ENCODE results near the gene BCR. TPM values are rescaled to one million over a fixed set of nuclear protein-coding genes. Genes with fewer than 3 reads are reported as not detected.

Gene BCR
- total RNA-seq, 2 experiments from 2014 or later, result 42.2 to 51.3 TPM

DNA sequence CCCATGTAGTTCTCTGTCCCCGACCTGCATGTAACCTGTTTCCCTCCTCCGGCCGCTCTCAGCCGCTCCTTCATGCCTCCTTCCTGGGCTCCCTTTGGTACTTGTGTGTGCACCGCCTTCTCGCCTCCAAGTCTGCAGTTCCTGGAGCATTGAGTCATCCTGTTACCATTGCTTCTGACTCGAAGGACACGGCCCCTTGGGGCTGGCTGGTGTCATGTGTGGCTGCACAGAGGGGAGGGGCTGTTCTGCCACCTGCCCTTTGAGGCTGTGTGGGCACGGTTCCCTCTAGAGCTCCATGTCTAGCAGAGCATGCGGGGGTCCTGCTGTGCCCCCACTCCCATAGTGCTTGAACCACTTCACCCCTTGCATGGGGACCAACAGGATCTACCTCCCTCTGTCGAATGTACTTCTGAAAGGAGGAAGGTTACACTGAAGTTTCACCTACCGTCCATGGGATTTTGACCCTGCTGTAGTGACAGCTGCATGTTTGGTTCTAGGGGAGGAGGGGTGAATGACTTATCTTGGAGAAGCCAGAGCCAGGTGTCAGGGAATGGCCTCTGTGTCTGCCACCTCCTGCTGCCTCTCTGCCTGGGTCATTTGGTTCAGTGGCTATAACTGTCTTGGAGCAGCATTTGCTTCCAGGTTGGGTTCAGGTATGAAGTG lies 39.6 kb downstream of the BCR start:
- H3K9me2 ChIP-seq (ENCODE audit: insufficient read depth, low read length), result no peaks in the 10 kb centered on the region
- intact Hi-C loops (cut with micrococcal nuclease; ENCODE audit: unreplicated experiment), result loop anchor here (1.0 kb wide), 3 partner anchors 12 to 49 kb away; no protein-coding TSS in a partner anchor
- ChIA-PET CTCF (ENCODE audit: unreplicated experiment) (interaction anchor here (0.6 to 2.9 kb wide), 3 partner anchors 11 to 43 kb away, joined by 3 to 8 read pairs (median 6); no protein-coding TSS in a partner anchor), POLR2A (interaction anchor here (0.6 to 2.0 kb wide), 5 partner anchors 9 to 51 kb away, joined by 3 to 8 read pairs (median 5); no protein-coding TSS in a partner anchor)
- H3K79me2 ChIP-seq (ENCODE audit: insufficient read depth, low read depth, low read length), result peaks cover 30% of the 10 kb centered on the region; the same call in 1 of the 2 replicates
- peak overlapping the region; percentile 98 for H3K4me2 ChIP-seq (ENCODE audit: low read length)
- TF ChIP-seq EZH2phosphoT487 (IDR thresholded peaks at IDR 0.05; ENCODE audit: borderline replicate concordance, low read depth, low read length), result no peak
- TF ChIP-seq, protein P1, sequence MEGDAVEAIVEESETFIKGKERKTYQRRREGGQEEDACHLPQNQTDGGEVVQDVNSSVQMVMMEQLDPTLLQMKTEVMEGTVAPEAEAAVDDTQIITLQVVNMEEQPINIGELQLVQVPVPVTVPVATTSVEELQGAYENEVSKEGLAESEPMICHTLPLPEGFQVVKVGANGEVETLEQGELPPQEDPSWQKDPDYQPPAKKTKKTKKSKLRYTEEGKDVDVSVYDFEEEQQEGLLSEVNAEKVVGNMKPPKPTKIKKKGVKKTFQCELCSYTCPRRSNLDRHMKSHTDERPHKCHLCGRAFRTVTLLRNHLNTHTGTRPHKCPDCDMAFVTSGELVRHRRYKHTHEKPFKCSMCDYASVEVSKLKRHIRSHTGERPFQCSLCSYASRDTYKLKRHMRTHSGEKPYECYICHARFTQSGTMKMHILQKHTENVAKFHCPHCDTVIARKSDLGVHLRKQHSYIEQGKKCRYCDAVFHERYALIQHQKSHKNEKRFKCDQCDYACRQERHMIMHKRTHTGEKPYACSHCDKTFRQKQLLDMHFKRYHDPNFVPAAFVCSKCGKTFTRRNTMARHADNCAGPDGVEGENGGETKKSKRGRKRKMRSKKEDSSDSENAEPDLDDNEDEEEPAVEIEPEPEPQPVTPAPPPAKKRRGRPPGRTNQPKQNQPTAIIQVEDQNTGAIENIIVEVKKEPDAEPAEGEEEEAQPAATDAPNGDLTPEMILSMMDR (conservative IDR thresholded peaks at IDR 0.05; ENCODE audit: low read length), result no peak
- H3K4me3 ChIP-seq (ENCODE audit: low read depth, low read length, poor library complexity, severe bottlenecking), result peak overlapping the region; percentile 65
- H3K4me1 ChIP-seq (ENCODE audit: insufficient read depth, low read length, poor library complexity, severe bottlenecking), result peaks cover 59% of the 10 kb centered on the region
- no peaks in the 10 kb centered on the region; the same call in 1 of the 2 replicates for H4K20me1 ChIP-seq (ENCODE audit: insufficient read depth, low read length)
- H2AFZ ChIP-seq (ENCODE audit: low read length), result no peak overlapping the region; the same call in 1 of the 2 replicates
- no peaks in the 10 kb centered on the region for H3K36me3 ChIP-seq (ENCODE audit: insufficient read depth, low read length)
- DNase-seq (ENCODE audit: low spot score), result peak; percentile 91
- H3K9me3 ChIP-seq (ENCODE audit: low read length), result no peaks in the 10 kb centered on the region
- H3K27ac ChIP-seq (ENCODE audit: low read depth, low read length, poor library complexity, severe bottlenecking), result peak overlapping the region; percentile 83
- BruUV-seq (replicated peaks), result no TSS peak

DNA sequence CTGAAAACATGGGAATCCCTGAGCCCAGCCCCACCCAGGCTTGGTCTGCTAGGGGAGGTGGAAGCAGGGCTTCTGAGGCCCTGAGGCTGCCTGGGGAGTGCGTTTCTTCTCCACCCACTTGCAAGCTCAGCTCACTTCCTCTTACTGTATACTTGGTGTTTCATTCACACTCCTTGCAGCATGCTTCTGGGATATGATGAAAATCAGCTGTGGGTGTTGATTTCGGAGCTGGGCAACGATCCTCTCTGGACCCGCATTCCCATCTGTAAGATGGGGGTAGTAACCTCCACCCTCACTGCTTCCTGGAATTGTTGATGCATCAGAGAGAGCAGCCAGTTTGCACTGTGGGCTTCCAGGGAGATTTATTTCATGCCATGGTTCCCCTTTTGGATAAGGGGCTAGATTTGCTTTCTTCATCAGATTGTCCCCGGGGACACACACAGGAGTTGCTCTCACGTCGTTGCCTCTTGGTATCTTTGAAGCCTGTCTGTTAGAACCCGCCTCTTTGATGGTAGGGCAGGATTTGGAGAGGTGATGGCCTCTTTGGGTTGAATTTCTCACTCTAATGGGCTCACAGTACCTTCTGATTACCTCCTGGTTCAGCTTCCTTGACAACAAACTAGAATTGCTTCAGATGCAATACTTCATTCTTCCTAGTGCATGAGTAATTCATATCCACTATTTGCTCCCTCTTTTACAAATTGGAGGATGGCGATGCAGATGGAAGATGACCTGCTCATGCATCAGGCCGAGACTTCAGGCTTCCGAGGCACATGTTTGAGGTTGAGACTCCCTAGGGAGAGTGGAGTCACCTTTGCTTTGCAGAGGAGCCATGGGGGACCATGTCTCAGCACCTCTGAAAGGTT lies 40.4 kb downstream of the BCR start:
- H3K9me3 ChIP-seq (ENCODE audit: low read length), result no peaks in the 10 kb centered on the region
- ChIA-PET POLR2A (interaction anchor here (0.6 to 2.0 kb wide), 4 partner anchors 9 to 51 kb away, joined by 3 to 8 read pairs (median 6); no protein-coding TSS in a partner anchor), CTCF (ENCODE audit: unreplicated experiment) (interaction anchor here (0.5 to 0.6 kb wide), 2 partner anchors 44 to 637 kb away, joined by 3 read pairs; partner anchors contain the start of gene SLC2A11)
- peak overlapping the region; percentile 83 for H3K27ac ChIP-seq (ENCODE audit: low read depth, low read length, poor library complexity, severe bottlenecking)
- TF ChIP-seq, protein P1 (conservative IDR thresholded peaks at IDR 0.05; ENCODE audit: low read length), result no peak
- TF ChIP-seq EZH2phosphoT487 (IDR thresholded peaks at IDR 0.05; ENCODE audit: borderline replicate concordance, low read depth, low read length), result no peak
- peaks cover 58% of the 10 kb centered on the region for H3K4me1 ChIP-seq (ENCODE audit: insufficient read depth, low read length, poor library complexity, severe bottlenecking)
- no TSS peak for BruUV-seq (replicated peaks)
- H2AFZ ChIP-seq (ENCODE audit: low read length), result no peak overlapping the region
- no peaks in the 10 kb centered on the region for H3K9me2 ChIP-seq (ENCODE audit: insufficient read depth, low read length)
- peak overlapping the region; percentile 98 for H3K4me2 ChIP-seq (ENCODE audit: low read length)
- H3K36me3 ChIP-seq (ENCODE audit: insufficient read depth, low read length), result no peaks in the 10 kb centered on the region
- peak overlapping the region; percentile 65 for H3K4me3 ChIP-seq (ENCODE audit: low read depth, low read length, poor library complexity, severe bottlenecking)
- H3K79me2 ChIP-seq (ENCODE audit: insufficient read depth, low read depth, low read length), result peaks cover 30% of the 10 kb centered on the region; the same call in 1 of the 2 replicates
- intact Hi-C loops (cut with micrococcal nuclease; ENCODE audit: unreplicated experiment), result loop anchor here (1.0 kb wide), 3 partner anchors 12 to 49 kb away; no protein-coding TSS in a partner anchor
- DNase-seq (ENCODE audit: low spot score), result peak; percentile 77
- H4K20me1 ChIP-seq (ENCODE audit: insufficient read depth, low read length), result no peaks in the 10 kb centered on the region; the same call in 1 of the 2 replicates
